ENCODE results near the gene MATN4. TPM values are rescaled to one million over a fixed set of nuclear protein-coding genes. Genes with fewer than 3 reads are reported as not detected.

The MATN4 gene
- total RNA-seq, 1 donor from 2014 or later = not detected

- no peak overlapping the region for H3K4me3 Mint-ChIP-seq
- ATAC-seq (ENCODE audit: low read depth) (no peak), DNase-seq (no peak)
- H3K27me3 Mint-ChIP-seq = peaks cover 23% of the 10 kb centered on the region
- H3K36me3 Mint-ChIP-seq (ENCODE audit: low read depth) = no peaks in the 10 kb centered on the region
- intact Hi-C loops (cut with micrococcal nuclease) = no loop called here
- no peaks in the 10 kb centered on the region for H3K9me3 Mint-ChIP-seq
- POLR2A ChIA-PET = interaction anchor here (0.7 kb wide), 1 partner anchor 118 kb away, joined by 4 read pairs; no protein-coding TSS in a partner anchor
- no peak for TF ChIP-seq CTCF (IDR thresholded peaks at IDR 0.05)
- no peak overlapping the region for H3K27ac Mint-ChIP-seq
- CTCF ChIA-PET = interaction anchor here (0.7 to 5.2 kb wide), 9 partner anchors 25 to 481 kb away, joined by 3 to 49 read pairs (median 4); no protein-coding TSS in a partner anchor
- peaks cover 37% of the 10 kb centered on the region for H3K4me1 Mint-ChIP-seq
These were observed 10.4 kb upstream of the MATN4 start for GRCh38 chr20:45318386-45318939.

GRCh38 chr20:45317826-45318225 lies 9.7 kb upstream of the MATN4 start:
- H3K9me3 Mint-ChIP-seq = no peaks in the 10 kb centered on the region
- ChIA-PET CTCF (interaction anchor here (1.2 to 5.2 kb wide), 5 partner anchors 24 to 454 kb away, joined by 3 to 49 read pairs (median 8); no protein-coding TSS in a partner anchor), POLR2A (no interaction called here)
- TF ChIP-seq CTCF (IDR thresholded peaks at IDR 0.05) = no peak
- DNase-seq = no peak
- no peak overlapping the region for H3K27ac Mint-ChIP-seq
- intact Hi-C loops (cut with micrococcal nuclease) = no loop called here
- no peaks in the 10 kb centered on the region for H3K36me3 Mint-ChIP-seq (ENCODE audit: low read depth)
- no peak overlapping the region for H3K4me3 Mint-ChIP-seq
- H3K27me3 Mint-ChIP-seq = peaks cover 25% of the 10 kb centered on the region
- ATAC-seq (ENCODE audit: low read depth) = no peak
- H3K4me1 Mint-ChIP-seq = peaks cover 33% of the 10 kb centered on the region

GRCh38 chr20:45316150-45317080 lies 8.3 kb upstream of the MATN4 start:
- TF ChIP-seq CTCF (IDR thresholded peaks at IDR 0.05) = no peak
- POLR2A ChIA-PET = interaction anchor here (0.7 to 0.9 kb wide), 2 partner anchors 17 to 1006 kb away, joined by 3 to 4 read pairs; no protein-coding TSS in a partner anchor
- H3K4me3 Mint-ChIP-seq = no peak overlapping the region
- ATAC-seq (ENCODE audit: low read depth) (no peak), DNase-seq (no peak)
- no peaks in the 10 kb centered on the region for H3K36me3 Mint-ChIP-seq (ENCODE audit: low read depth)
- CTCF ChIA-PET = interaction anchor here (1.0 to 4.9 kb wide), 4 partner anchors 18 to 455 kb away, joined by 4 to 49 read pairs (median 4); no protein-coding TSS in a partner anchor
- intact Hi-C loops (cut with micrococcal nuclease) = no loop called here
- no peaks in the 10 kb centered on the region for H3K9me3 Mint-ChIP-seq
- H3K27me3 Mint-ChIP-seq = peaks cover 36% of the 10 kb centered on the region
- no peak overlapping the region for H3K27ac Mint-ChIP-seq
- H3K4me1 Mint-ChIP-seq = peaks cover 34% of the 10 kb centered on the region

- Mint-ChIP-seq H3K4me1 (peaks cover 30% of the 10 kb centered on the region), H3K36me3 (ENCODE audit: low read depth) (no peaks in the 10 kb centered on the region), H3K4me3 (no peak overlapping the region), H3K27me3 (peaks cover 43% of the 10 kb centered on the region), H3K27ac (no peak overlapping the region), H3K9me3 (no peaks in the 10 kb centered on the region)
- no peak for TF ChIP-seq CTCF (IDR thresholded peaks at IDR 0.05)
- DNase-seq (no peak), ATAC-seq (ENCODE audit: low read depth) (no peak)
- ChIA-PET CTCF (interaction anchor here (1.0 to 1.9 kb wide), 3 partner anchors 17 to 455 kb away, joined by 4 read pairs; no protein-coding TSS in a partner anchor), POLR2A (interaction anchor here (0.7 kb wide), 1 partner anchor 1005 kb away, joined by 4 read pairs; no protein-coding TSS in a partner anchor)
- intact Hi-C loops (cut with micrococcal nuclease) = no loop called here
These were observed 7.6 kb upstream of the MATN4 start for GRCh38 chr20:45315672-45316071.

GRCh38 chr20:45313943-45314342 lies 5.8 kb upstream of the MATN4 start:
- ChIA-PET CTCF (interaction anchor here (2.8 to 3.9 kb wide), 2 partner anchors 20 to 457 kb away, joined by 10 to 17 read pairs; no protein-coding TSS in a partner anchor), POLR2A (no interaction called here)
- ATAC-seq (ENCODE audit: low read depth) (no peak), DNase-seq (no peak)
- H3K4me1 Mint-ChIP-seq = peaks cover 17% of the 10 kb centered on the region
- intact Hi-C loops (cut with micrococcal nuclease) = no loop called here
- H3K27me3 Mint-ChIP-seq = peaks cover 49% of the 10 kb centered on the region
- TF ChIP-seq CTCF (IDR thresholded peaks at IDR 0.05) = no peak
- H3K4me3 Mint-ChIP-seq = no peak overlapping the region
- H3K36me3 Mint-ChIP-seq (ENCODE audit: low read depth) = no peaks in the 10 kb centered on the region
- no peak overlapping the region for H3K27ac Mint-ChIP-seq
- no peaks in the 10 kb centered on the region for H3K9me3 Mint-ChIP-seq
